HCT116 (cell line): ENCODE measurements around the gene DND1. TPM values are rescaled to one million over a fixed set of nuclear protein-coding genes. Genes with fewer than 3 reads are reported as not detected.

ENCODE experiments used
- ATAC-seq: fragments of 200-7000 bp; cut with Tn5 transposase; 2 replicates; pipeline ENCODE4 v1.9.1; 2020; ENCODE audit warnings: mild to moderate bottlenecking, moderate library complexity
- BruUV-seq: library from RNA; stranded (reverse); fragments of 400-500 nt; replicated peaks from 2 replicates; lab custom pipeline; 2021; lab: Mats Ljungman, UMichigan
- CTCF ChIA-PET: fragments of 300-600 bp; sonication (Branson Sonifier 250); formaldehyde crosslinking; loops from one replicate; lab custom pipeline; 2021; ENCODE audit warnings: antibody characterized with exemption; lab: Charles Lee
- POLR2A ChIA-PET: fragments of 300-600, 350-600 bp; sonication (Branson Sonifier 250); formaldehyde crosslinking; loops from one replicate; lab custom pipeline; 2021; ENCODE audit warnings: antibody characterized with exemption; lab: Charles Lee
- RAD21 ChIA-PET, 2 experiments: fragments of 300-600 bp; sonication (Branson Sonifier 250); formaldehyde crosslinking; loops; one replicate each; lab custom pipeline; 2023; ENCODE audit warnings: low total read pairs in 2 of 2; ENCODE audit not compliant: uncharacterized antibody in 2 of 2, unreplicated experiment in 2 of 2, low non-redundant PET in 1 of 2; lab: Charles Lee
- DNase-seq: peaks from one replicate; pipeline ENCODE4 v3.0.0-alpha.2; 2010; ENCODE audit warnings: low read depth, low spot score
- H2AFZ ChIP-seq: fragments of 200-600 bp; shearing (Covaris generic), sonication (generic); 2 replicates; pipeline ENCODE4 v1.6.1; 2017; ENCODE audit warnings: low read depth, mixed run types, mixed read lengths, antibody characterized with exemption, low read length; ENCODE audit not compliant: poor library complexity, severe bottlenecking
- H3K27ac ChIP-seq: 2 replicates; pipeline ENCODE4 v1.5.1; 2012; ENCODE audit warnings: low read depth, low read length
- H3K27me3 ChIP-seq: fragments of 200-600 bp; sonication (generic); 2 replicates; pipeline ENCODE4 v1.6.1; 2016; ENCODE audit warnings: mixed run types, low read length, mixed read lengths; ENCODE audit not compliant: insufficient read depth
- H3K36me3 ChIP-seq, 2 experiments: fragments of 200-500 bp in 1 of 2; fragments of 200-600 bp in 1 of 2; sonication (Bioruptor generic) in 1 of 2; sonication (generic) in 1 of 2; 2 replicates each; pipeline versions ENCODE4 v1.5.1 to v1.6.1; 2014 to 2016; ENCODE audit warnings: low read length in 2 of 2, inconsistent platforms in 1 of 2, mixed read lengths in 1 of 2, mixed run types in 1 of 2; ENCODE audit not compliant: insufficient read depth in 2 of 2, control insufficient read depth in 1 of 2
- H3K4me1 ChIP-seq, 2 experiments: fragments of 200-600 bp in 1 of 2; sonication (generic) in 1 of 2; 2 replicates each; pipeline versions ENCODE4 v1.5.1 to v1.6.1; 2012 to 2017; ENCODE audit warnings: low read length in 2 of 2, inconsistent platforms in 1 of 2, mild to moderate bottlenecking in 1 of 2, mixed read lengths in 1 of 2, mixed run types in 1 of 2, moderate library complexity in 1 of 2; ENCODE audit not compliant: insufficient read depth in 2 of 2, control insufficient read depth in 1 of 2
- H3K4me2 ChIP-seq: fragments of 200-600 bp; sonication (generic); 2 replicates; pipeline ENCODE4 v1.6.1; 2017; ENCODE audit warnings: mixed run types, low read length, mixed read lengths
- H3K4me3 ChIP-seq, 2 experiments: fragments of 200-600 bp in 1 of 2; sonication (generic) in 1 of 2; replicated peaks in 1 of 2; 2 replicates each; pipeline ENCODE4 v1.5.1; 2011 to 2016; ENCODE audit warnings: low read length in 2 of 2, control low read depth in 1 of 2, low read depth in 1 of 2, mild to moderate bottlenecking in 1 of 2, mixed read lengths in 1 of 2, mixed run types in 1 of 2
- H3K79me2 ChIP-seq: fragments of 200-600 bp; sonication (generic); 2 replicates; pipeline ENCODE4 v1.6.1; 2017; ENCODE audit warnings: mild to moderate bottlenecking, mixed run types, low read length, moderate library complexity, mixed read lengths; ENCODE audit not compliant: insufficient read depth
- H3K9ac ChIP-seq: fragments of 200-600 bp; sonication (generic); 2 replicates; pipeline ENCODE4 v1.6.1; 2016; ENCODE audit warnings: low read length, mixed read lengths
- H3K9me2 ChIP-seq: fragments of 200-600 bp; sonication (generic), shearing (Covaris generic); 2 replicates; pipeline ENCODE4 v1.6.1; 2017; ENCODE audit warnings: mixed run types, mild to moderate bottlenecking, moderate library complexity; ENCODE audit not compliant: insufficient read depth
- H3K9me3 ChIP-seq, 2 experiments: fragments of 200-500 bp in 1 of 2; fragments of 200-600 bp in 1 of 2; sonication (Bioruptor generic) in 1 of 2; sonication (generic) in 1 of 2; 2 replicates each; pipeline ENCODE4 v1.6.1; 2014 to 2017; ENCODE audit warnings: low read length in 2 of 2, mixed read lengths in 2 of 2, inconsistent platforms in 1 of 2, low read depth in 1 of 2, mild to moderate bottlenecking in 1 of 2, mixed run types in 1 of 2, moderate library complexity in 1 of 2; ENCODE audit not compliant: control insufficient read depth in 1 of 2, insufficient read depth in 1 of 2
- H4K20me1 ChIP-seq: fragments of 200-600 bp; sonication (generic), shearing (Covaris generic); 2 replicates; pipeline ENCODE4 v1.6.1; 2017; ENCODE audit warnings: mixed run types, mild to moderate bottlenecking, moderate library complexity; ENCODE audit not compliant: insufficient read depth
- ATF3 ChIP-seq: IDR thresholded peaks from 2 replicates; pipeline ENCODE4 v1.6.1; 2012
- CBX3 ChIP-seq: IDR thresholded peaks from 2 replicates; pipeline ENCODE4 v1.6.1; 2012; ENCODE audit warnings: low read depth
- CEBPB ChIP-seq: IDR thresholded peaks from 2 replicates; pipeline ENCODE4 v1.6.1; 2012; ENCODE audit warnings: low read depth
- CTCF ChIP-seq, 3 experiments: fragments of 200-600 bp in 1 of 3; sonication (generic) in 1 of 3; IDR thresholded peaks in 2 of 3; conservative IDR thresholded peaks in 1 of 3; 2 replicates each; pipeline ENCODE4 v1.5.1; 2012 to 2017; ENCODE audit warnings: low read depth in 2 of 3, low read length in 2 of 3, antibody characterized with exemption in 1 of 3, borderline replicate concordance in 1 of 3, control low read depth in 1 of 3, mild to moderate bottlenecking in 1 of 3, mixed read lengths in 1 of 3, mixed run types in 1 of 3, moderate library complexity in 1 of 3; ENCODE audit not compliant: insufficient read depth in 1 of 3
- EGR1 ChIP-seq: IDR thresholded peaks from 2 replicates; pipeline ENCODE4 v1.6.1; 2012; ENCODE audit warnings: low read depth
- ELF1 ChIP-seq: IDR thresholded peaks from 2 replicates; pipeline ENCODE4 v1.6.1; 2012; ENCODE audit warnings: low read depth, borderline replicate concordance
- EZH2phosphoT487 ChIP-seq: fragments of 200-600 bp; IDR thresholded peaks from 2 replicates; pipeline ENCODE4 v1.6.1; 2018; ENCODE audit warnings: antibody characterized with exemption, borderline replicate concordance
- JUND ChIP-seq: IDR thresholded peaks from 2 replicates; pipeline ENCODE4 v1.6.1; 2012
- POLR2A ChIP-seq: IDR thresholded peaks from 2 replicates; pipeline ENCODE4 v1.7.0; 2011; ENCODE audit warnings: borderline replicate concordance; ENCODE audit not compliant: insufficient read depth, insufficient read length; ENCODE audit errors: extremely low read depth
- POLR2AphosphoS5 ChIP-seq: IDR thresholded peaks from 2 replicates; pipeline ENCODE4 v1.6.1; 2011; ENCODE audit warnings: mild to moderate bottlenecking, low read depth, low read length, moderate library complexity
- REST ChIP-seq: IDR thresholded peaks from 2 replicates; pipeline ENCODE4 v1.6.1; 2012; ENCODE audit warnings: low read depth
- SIN3A ChIP-seq: IDR thresholded peaks from 2 replicates; pipeline ENCODE4 v1.6.1; 2012; ENCODE audit warnings: low read depth
- SP1 ChIP-seq: IDR thresholded peaks from 2 replicates; pipeline ENCODE4 v1.6.1; 2012; ENCODE audit warnings: low read depth
- SRF ChIP-seq: IDR thresholded peaks from 2 replicates; pipeline ENCODE4 v1.6.1; 2012; ENCODE audit warnings: low read depth
- YY1 ChIP-seq: IDR thresholded peaks from 2 replicates; pipeline ENCODE4 v1.6.1; 2011; ENCODE audit warnings: low read length, low read depth, moderate library complexity, mild to moderate bottlenecking; ENCODE audit not compliant: insufficient replicate concordance; ENCODE audit errors: extremely low read depth
- intact Hi-C: fragments of 100-400 bp; cut with micrococcal nuclease; formaldehyde crosslinking; loops from 2 replicates; pipeline ENCODE4 v1.10.0; 2022
- total RNA-seq: library from RNA; stranded (reverse); gene quantifications from one replicate; pipeline ENCODE4 v1.2.1, GENCODE V29; 2021; ENCODE audit not compliant: unreplicated experiment

The DND1 gene
- total RNA-seq, 1 experiment from 2014 or later = 2.3 TPM

GRCh38 chr5:140707812-140708211 is 34.4 kb upstream of the DND1 start (continued):
- TF ChIP-seq CTCF (IDR thresholded peaks at IDR 0.05 in 2 of 3, conservative IDR thresholded peaks at IDR 0.05 in 1 of 3; ENCODE audit: borderline replicate concordance in 1 of 3, insufficient read depth in 1 of 3, low read depth in 2 of 3, low read length in 2 of 3) = no peak
- no peak for TF ChIP-seq EZH2phosphoT487

GRCh38 chr5:140700177-140701144 is 27.1 kb upstream of the DND1 start, which contains the start of gene ZMAT2:
Gene ZMAT2 (plus strand): TSS chr5:140700447. CDS start chr5:140700461, 14 bp downstream.
- POLR2A ChIA-PET = interaction anchor here (0.8 to 1.1 kb wide), 3 partner anchors 10 to 18 kb away, joined by 3 to 15 read pairs (median 13); partner anchors contain the start of genes HARS1 and HARS2
- Histone ChIP-seq H3K9me2 (no peaks in the 10 kb centered on the region), H3K9me3 (no peaks in the 10 kb centered on the region), H3K9ac (peak within 1 kb of the TSS; percentile 79), H2AFZ (no peak within 1 kb of the TSS), H3K4me2 (peak within 1 kb of the TSS; percentile 91), H3K36me3 (peaks cover 65 to 73% of the 10 kb centered on the region in 2 experiments), H3K79me2 (peaks cover 35% of the 10 kb centered on the region), H4K20me1 (no peaks in the 10 kb centered on the region), H3K4me3 (peak within 1 kb of the TSS; percentile 92), H3K27me3 (no peaks in the 10 kb centered on the region), H3K4me1 (peaks cover 3 to 12% of the 10 kb centered on the region in 2 experiments), H3K27ac (peak within 1 kb of the TSS; percentile 54)
- ATAC-seq = peak; percentile 99
- TSS peak; percentile 44 for BruUV-seq
- peak; percentile 98 for DNase-seq
- RAD21 ChIA-PET = no interaction called here
- CTCF ChIA-PET = interaction anchor here (0.9 to 1.1 kb wide), 4 partner anchors 11 to 337 kb away, joined by 3 to 5 read pairs (median 4); no protein-coding TSS in a partner anchor
- intact Hi-C loops = loop anchor here (1.0 to 2.0 kb wide), 2 partner anchors 9 to 300 kb away; partner anchors contain the start of gene ANKHD1
- no peak for TF ChIP-seq POLR2A
- peak; percentile 79 for TF ChIP-seq SRF
- TF ChIP-seq REST = no peak
- TF ChIP-seq YY1 = peak; percentile 97
- peak; percentile 92 for TF ChIP-seq POLR2AphosphoS5
- no peak for TF ChIP-seq JUND
- TF ChIP-seq EGR1 = peak; percentile 9; the same call in 1 of the 2 replicates
- TF ChIP-seq SP1 = peak; percentile 97
- no peak for TF ChIP-seq ATF3
- TF ChIP-seq CEBPB = peak; percentile 67; the same call in 1 of the 2 replicates
- peak; percentile 15; the same call in 1 of the 2 replicates for TF ChIP-seq CBX3
- peak; percentile 97 for TF ChIP-seq ELF1
- TF ChIP-seq SIN3A = peak; percentile 57; the same call in 1 of the 2 replicates
